Colonic mucosa (tissue), 4 donors: ENCODE results near the gene YARS1. TPM values are rescaled to one million over a fixed set of nuclear protein-coding genes. Genes with fewer than 3 reads are reported as not detected.

ENCODE experiments used
- DNase-seq: peaks from one replicate; pipeline ENCODE4 v3.0.0-alpha.2; 2020
- H3K27ac ChIP-seq: fragments of 200-600 bp; one replicate; pipeline ENCODE4 v1.8.0; 2021
- H3K27me3 ChIP-seq: fragments of 200-600 bp; one replicate; pipeline ENCODE4 v1.8.0; 2021
- H3K36me3 ChIP-seq: fragments of 200-600 bp; one replicate; pipeline ENCODE4 v1.8.0; 2021
- H3K4me1 ChIP-seq: fragments of 200-600 bp; one replicate; pipeline ENCODE4 v1.8.0; 2021; ENCODE audit warnings: mild to moderate bottlenecking
- H3K4me3 ChIP-seq: fragments of 200-600 bp; one replicate; pipeline ENCODE4 v1.8.0; 2021
- H3K9ac ChIP-seq, 2 donors: one replicate each; pipeline ENCODE4 v1.7.0; 2013; ENCODE audit warnings: control low read depth in 2 of 2, low read depth in 2 of 2, low read length in 2 of 2
- H3K9me3 ChIP-seq: fragments of 200-600 bp; one replicate; pipeline ENCODE4 v1.8.0; 2021
- intact Hi-C: fragments of 100-400 bp; cut with DNase I; formaldehyde crosslinking; loops from one replicate; pipeline ENCODE4 v1.14.1; 2022
- total RNA-seq, 2 donors: library from RNA; stranded (reverse); fragmentation: NEBNext Ultra II Directional in 1 of 2; extraction: Animal tissue kit (Norgen Biotek cat#: 25700) in 1 of 2; gene quantifications; one replicate each; pipeline ENCODE4 v1.2.1, GENCODE V29; 2021
- TF ChIP-seq, protein P1 (sequence below): fragments of 200-600 bp; IDR thresholded peaks from one replicate; pipeline ENCODE4 v1.8.0; 2022; ENCODE audit warnings: antibody characterized with exemption, mild to moderate bottlenecking
- donor health status: healthy.
- donor health status: DM: no; HTN: no; CAD: no.
- donor health status: DM: no; HTN: no; CAD: no.

YARS1 gene
- total RNA-seq, 2 donors from 2014 or later: 60.2 to 116 TPM

DNA sequence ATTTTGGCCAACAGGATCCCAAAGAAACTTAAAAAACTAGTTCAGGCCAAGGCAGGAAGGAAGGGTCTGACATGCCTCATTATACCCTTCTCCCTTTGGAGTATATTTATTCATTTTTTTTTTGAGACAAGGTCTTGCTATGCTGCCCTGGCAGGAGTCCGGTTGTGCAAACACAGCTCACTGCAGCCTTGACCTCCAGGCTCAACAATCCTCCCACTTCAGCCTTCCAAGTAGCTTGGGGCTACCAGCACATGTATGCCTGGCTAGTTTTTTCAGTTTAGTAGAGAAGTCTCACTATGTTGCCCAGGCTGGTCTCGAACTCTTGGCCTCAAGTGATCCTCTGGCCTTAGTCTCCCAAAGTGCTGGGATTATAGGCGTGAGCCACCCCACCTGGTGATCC lies 5.2 kb downstream of the YARS1 start:
- intact Hi-C loops: no loop called here
- no peak overlapping the region for H3K4me3 ChIP-seq
- DNase-seq: no peak

DNA sequence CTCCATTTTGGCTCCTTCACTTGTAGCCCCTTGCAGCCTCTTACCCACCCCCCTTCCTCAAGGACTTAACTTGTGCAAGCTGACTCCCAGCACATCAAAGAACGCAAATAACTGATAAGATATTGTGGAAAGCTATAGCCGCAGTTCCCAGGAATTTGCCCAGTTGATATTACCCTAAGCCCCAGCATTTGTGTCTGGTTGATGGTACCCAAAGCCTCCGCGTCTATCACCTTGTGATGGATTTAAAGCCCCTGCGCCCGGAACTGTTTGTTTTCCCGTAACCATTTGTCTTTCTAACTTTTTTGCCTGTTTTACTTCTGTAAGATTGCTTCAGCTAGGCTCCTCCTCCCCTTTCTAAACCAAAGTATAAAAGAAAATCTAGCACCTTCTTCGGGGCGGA lies 5.9 kb downstream of the YARS1 start:
- Histone ChIP-seq H3K27me3 (no peaks in the 10 kb centered on the region), H3K4me3 (no peak overlapping the region), H3K9ac (no peak overlapping the region), H3K36me3 (peaks cover 13% of the 10 kb centered on the region), H3K27ac (no peak overlapping the region), H3K9me3 (no peaks in the 10 kb centered on the region), H3K4me1 (peaks cover 3% of the 10 kb centered on the region)
- no peak for DNase-seq
- intact Hi-C loops: no loop called here
- TF ChIP-seq, protein P1, sequence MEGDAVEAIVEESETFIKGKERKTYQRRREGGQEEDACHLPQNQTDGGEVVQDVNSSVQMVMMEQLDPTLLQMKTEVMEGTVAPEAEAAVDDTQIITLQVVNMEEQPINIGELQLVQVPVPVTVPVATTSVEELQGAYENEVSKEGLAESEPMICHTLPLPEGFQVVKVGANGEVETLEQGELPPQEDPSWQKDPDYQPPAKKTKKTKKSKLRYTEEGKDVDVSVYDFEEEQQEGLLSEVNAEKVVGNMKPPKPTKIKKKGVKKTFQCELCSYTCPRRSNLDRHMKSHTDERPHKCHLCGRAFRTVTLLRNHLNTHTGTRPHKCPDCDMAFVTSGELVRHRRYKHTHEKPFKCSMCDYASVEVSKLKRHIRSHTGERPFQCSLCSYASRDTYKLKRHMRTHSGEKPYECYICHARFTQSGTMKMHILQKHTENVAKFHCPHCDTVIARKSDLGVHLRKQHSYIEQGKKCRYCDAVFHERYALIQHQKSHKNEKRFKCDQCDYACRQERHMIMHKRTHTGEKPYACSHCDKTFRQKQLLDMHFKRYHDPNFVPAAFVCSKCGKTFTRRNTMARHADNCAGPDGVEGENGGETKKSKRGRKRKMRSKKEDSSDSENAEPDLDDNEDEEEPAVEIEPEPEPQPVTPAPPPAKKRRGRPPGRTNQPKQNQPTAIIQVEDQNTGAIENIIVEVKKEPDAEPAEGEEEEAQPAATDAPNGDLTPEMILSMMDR: no peak

More for the DNA sequence above, 5.2 kb downstream of the YARS1 start:
- H3K27me3 ChIP-seq: no peaks in the 10 kb centered on the region
- peaks cover 3% of the 10 kb centered on the region for H3K4me1 ChIP-seq
- H3K36me3 ChIP-seq: peaks cover 13% of the 10 kb centered on the region
- no peak overlapping the region for H3K27ac ChIP-seq
- H3K9me3 ChIP-seq: no peaks in the 10 kb centered on the region
- H3K9ac ChIP-seq: no peak overlapping the region
- TF ChIP-seq, protein P1: no peak

DNA sequence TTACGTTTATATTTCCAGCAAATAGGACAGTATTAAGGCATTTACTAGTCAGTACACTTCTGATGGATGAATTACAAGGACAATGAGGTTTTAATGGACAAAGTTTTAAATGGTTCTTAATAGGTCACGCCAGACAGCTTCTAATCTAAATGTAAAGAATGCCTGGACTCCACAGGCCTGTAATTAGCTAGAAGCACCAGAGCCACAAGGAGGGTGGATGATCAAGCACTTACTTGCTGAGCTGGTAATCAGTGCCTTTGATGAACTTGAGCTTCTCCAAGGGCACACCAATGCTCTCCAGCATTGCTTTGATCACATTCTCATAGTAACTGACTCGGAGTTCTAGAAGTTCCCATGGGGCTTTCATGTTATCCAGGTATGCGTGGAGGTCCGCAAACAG lies 6.8 kb downstream of the YARS1 start:
- no peaks in the 10 kb centered on the region for H3K9me3 ChIP-seq
- no peak overlapping the region for H3K4me3 ChIP-seq
- H3K27ac ChIP-seq: no peak overlapping the region
- intact Hi-C loops: no loop called here
- peaks cover 2% of the 10 kb centered on the region for H3K4me1 ChIP-seq
- H3K9ac ChIP-seq: no peak overlapping the region
- H3K27me3 ChIP-seq: no peaks in the 10 kb centered on the region
- TF ChIP-seq, protein P1: no peak
- H3K36me3 ChIP-seq: peaks cover 13% of the 10 kb centered on the region
- DNase-seq: no peak

DNA sequence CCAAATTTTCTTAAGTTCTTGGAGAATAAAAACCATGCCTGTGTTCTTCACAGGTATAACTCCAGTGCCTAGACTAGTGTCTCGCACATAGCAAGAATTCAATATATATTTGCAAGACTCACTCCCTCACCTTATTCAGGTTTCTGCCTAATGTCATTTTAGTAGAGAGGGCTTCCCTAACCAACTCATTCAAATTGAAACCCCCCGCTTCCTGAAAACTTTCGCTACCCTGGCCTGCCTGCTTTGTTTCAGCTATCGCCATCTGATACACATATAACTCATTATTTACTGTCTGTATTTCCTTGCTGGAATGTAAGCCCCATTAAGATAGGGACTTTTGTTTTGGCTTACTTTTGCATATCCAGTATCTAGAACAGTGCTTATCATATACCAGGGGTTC lies 8.6 kb downstream of the YARS1 start:
- TF ChIP-seq, protein P1: no peak
- Histone ChIP-seq H3K27me3 (no peaks in the 10 kb centered on the region), H3K9me3 (no peaks in the 10 kb centered on the region), H3K9ac (no peak overlapping the region), H3K27ac (no peak overlapping the region), H3K36me3 (peaks cover 13% of the 10 kb centered on the region), H3K4me3 (no peak overlapping the region), H3K4me1 (no peaks in the 10 kb centered on the region)
- intact Hi-C loops: no loop called here
- no peak for DNase-seq

DNA sequence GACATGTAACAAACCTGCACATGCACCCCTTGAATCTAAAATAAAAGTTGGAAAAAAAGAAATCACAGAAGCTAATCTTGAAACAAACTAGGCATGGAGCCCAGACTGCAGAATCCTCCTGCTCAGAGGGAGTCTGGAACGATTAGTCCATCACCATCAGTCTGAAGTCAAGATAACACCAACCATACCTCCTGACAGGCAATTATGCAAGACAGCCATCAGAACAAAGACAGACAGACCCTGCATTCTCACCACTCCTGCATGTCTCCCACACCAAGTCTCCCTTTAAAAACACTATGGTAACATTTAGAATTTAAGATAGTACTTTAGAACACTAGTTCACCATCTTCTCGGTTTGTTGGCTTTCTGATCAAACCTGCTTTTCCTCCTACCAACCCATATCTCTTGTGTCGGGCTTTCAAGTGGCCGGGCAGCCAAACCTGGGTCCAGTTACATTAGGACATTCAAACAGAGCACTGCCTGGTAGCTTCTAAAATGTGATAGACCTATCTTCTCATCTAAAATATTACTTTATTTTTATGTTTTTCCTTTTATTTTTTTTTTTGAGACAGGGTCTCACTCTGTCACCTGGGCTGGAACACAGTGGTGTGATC lies 10.1 kb downstream of the YARS1 start:
- no peak overlapping the region for H3K9ac ChIP-seq
- intact Hi-C loops: no loop called here
- H3K36me3 ChIP-seq: peaks cover 13% of the 10 kb centered on the region
- H3K4me1 ChIP-seq: no peaks in the 10 kb centered on the region
- no peak overlapping the region for H3K27ac ChIP-seq
- no peaks in the 10 kb centered on the region for H3K27me3 ChIP-seq
- TF ChIP-seq, protein P1: no peak
- no peak overlapping the region for H3K4me3 ChIP-seq
- DNase-seq: no peak
- no peaks in the 10 kb centered on the region for H3K9me3 ChIP-seq
